ENCODE measurements around the gene DUSP19.

DNA sequence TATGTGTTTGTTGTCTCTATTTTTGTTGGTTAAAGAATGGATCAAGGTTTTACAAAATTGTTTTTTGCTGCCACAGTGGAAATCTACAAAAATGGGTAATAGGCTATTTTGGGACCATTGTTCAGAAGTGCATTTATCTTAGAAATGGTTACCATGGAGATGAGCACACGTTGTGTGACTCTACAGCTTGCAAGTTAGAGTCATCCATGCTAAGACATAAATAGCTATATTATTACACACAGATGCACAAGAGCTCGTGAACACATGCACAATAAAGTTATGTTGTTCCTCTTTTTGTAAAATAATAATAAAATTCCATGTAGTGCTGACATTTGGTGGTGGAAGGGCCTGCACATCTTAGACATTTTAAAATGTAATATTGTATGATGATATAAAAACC lies 15.5 kb upstream of the DUSP19 start:
- TF ChIP-seq, protein P1, sequence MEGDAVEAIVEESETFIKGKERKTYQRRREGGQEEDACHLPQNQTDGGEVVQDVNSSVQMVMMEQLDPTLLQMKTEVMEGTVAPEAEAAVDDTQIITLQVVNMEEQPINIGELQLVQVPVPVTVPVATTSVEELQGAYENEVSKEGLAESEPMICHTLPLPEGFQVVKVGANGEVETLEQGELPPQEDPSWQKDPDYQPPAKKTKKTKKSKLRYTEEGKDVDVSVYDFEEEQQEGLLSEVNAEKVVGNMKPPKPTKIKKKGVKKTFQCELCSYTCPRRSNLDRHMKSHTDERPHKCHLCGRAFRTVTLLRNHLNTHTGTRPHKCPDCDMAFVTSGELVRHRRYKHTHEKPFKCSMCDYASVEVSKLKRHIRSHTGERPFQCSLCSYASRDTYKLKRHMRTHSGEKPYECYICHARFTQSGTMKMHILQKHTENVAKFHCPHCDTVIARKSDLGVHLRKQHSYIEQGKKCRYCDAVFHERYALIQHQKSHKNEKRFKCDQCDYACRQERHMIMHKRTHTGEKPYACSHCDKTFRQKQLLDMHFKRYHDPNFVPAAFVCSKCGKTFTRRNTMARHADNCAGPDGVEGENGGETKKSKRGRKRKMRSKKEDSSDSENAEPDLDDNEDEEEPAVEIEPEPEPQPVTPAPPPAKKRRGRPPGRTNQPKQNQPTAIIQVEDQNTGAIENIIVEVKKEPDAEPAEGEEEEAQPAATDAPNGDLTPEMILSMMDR (conservative IDR thresholded peaks at IDR 0.05): no peak
- TF ChIP-seq ZFX (IDR thresholded peaks at IDR 0.05): no peak

Measured in C4-2B (cell line).